ENCODE measurements around the gene PRKAG2.

Gene PRKAG2

DNA sequence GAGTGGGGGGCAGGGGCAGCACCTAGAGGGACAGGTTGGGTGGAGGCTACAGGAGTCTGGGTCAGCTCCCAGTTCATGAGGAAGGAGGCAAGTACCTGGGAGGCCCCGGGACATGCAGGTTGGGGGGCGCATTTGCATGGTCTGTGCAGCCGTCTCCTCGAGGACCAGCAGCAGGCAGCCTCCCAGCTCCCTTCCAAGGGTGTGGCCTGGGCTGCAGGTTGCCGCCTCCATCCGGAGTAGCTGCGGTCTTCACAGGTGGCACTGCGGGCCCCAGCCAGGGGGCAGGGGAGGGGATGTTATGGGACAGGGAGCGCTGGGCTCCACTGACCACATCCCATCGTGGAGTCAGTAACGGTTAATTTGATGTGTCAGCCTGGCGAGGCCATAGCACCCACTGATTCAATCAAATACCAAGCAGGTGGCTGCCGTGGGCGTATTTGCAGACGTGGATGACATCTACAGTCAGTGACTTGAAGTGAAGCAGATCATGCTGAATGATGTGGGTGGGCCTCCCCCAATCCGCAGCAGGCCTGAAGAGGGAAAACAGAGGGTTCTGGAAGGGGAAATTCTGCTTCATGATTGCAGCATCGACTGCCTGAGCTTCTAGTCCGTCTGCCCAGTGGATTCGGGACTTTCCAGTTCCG, 81.6 kb downstream of the PRKAG2 start:
- TF ChIP-seq, protein P1, sequence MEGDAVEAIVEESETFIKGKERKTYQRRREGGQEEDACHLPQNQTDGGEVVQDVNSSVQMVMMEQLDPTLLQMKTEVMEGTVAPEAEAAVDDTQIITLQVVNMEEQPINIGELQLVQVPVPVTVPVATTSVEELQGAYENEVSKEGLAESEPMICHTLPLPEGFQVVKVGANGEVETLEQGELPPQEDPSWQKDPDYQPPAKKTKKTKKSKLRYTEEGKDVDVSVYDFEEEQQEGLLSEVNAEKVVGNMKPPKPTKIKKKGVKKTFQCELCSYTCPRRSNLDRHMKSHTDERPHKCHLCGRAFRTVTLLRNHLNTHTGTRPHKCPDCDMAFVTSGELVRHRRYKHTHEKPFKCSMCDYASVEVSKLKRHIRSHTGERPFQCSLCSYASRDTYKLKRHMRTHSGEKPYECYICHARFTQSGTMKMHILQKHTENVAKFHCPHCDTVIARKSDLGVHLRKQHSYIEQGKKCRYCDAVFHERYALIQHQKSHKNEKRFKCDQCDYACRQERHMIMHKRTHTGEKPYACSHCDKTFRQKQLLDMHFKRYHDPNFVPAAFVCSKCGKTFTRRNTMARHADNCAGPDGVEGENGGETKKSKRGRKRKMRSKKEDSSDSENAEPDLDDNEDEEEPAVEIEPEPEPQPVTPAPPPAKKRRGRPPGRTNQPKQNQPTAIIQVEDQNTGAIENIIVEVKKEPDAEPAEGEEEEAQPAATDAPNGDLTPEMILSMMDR (IDR thresholded peaks at IDR 0.05): no peak

GRCh38 chr7:151794508-151795167, 82.3 kb downstream of the PRKAG2 start:
- TF ChIP-seq, protein P1 (IDR thresholded peaks at IDR 0.05): no peak

DNA sequence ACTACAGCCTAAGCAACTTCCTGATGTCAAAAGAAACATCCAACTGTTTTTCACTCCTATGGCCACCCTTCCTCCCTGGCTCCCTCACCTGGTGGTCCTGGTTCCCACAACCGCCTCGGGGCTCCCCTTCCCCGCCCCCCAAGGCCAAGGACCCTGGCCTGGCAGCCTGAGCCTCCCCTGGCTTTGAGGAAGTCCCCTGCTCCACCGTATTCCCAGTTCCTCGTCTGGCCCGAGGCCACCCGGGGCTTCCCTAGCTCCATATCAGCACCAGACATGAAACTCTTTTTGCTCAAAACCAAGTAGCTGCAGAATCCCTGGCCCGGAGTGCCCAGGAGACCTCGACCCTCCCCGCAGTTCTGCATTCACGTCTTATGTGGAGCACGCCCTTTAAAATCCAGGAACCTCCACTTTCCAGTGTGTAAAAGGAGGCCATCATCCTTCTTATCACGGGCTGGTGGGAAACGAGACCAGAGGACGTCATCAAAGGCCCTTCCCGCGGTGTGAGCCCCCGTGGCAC, 82.9 kb downstream of the PRKAG2 start:
- TF ChIP-seq, protein P1 (IDR thresholded peaks at IDR 0.05): no peak

DNA sequence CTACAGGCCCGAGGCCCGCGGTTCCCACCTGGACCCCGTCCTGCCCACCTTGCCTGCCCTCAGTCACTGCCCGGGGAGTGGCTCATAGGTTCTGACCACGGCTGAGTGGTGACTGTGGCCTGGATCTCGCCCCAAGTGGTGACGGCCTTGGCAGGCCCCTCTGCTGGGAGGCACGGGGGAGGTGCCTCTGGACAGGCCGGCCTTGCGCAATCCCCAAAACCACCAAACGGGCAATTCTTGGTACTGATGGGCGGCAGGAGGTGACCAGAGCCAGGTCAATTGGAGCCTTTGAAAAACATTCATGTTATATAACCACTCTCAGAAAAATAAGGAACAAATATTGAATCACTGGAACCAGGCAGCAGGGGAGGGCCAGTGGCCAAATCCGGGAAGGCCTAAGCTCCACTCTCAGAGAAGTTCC, 83.4 kb downstream of the PRKAG2 start:
- TF ChIP-seq, protein P1 (IDR thresholded peaks at IDR 0.05): no peak

DNA sequence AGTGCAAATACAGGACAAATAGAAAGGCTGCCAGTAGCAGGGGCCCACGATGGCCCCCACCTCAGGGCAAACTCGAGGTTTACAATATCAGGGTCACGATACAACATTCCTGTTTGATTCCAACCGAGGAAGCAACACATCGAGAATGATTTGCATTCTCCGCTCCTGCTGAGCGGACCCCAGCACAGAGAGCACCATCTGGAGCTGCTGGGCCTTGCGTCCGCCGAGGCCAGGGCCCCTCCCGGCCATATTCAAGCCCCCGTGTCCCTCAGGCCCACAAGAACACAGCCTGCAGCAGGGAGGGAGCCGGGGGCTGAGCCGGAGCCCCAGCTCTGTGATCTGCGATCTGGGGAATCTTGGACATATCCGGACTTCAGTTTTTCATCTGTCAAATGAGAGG, 84.3 kb downstream of the PRKAG2 start:
- TF ChIP-seq, protein P1 (IDR thresholded peaks at IDR 0.05): no peak

DNA sequence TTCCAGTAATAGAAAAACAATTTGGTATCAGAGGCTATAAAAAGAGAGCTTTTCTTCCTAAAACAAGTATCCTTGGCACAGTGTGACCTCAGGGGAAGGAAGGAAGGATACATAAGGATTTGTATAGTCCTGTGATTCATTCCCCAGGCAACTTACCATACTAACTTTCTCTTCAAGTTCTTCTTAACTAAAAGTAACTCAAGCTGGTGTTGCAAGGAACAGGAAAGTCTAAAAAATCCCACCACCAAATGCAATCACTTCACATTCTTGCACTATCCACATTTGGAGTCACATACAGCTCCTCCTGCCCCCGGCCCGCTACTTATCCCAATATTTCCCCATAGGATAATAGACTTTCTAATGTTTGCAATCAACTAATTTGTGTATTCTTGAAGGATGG, 84.8 kb downstream of the PRKAG2 start:
- TF ChIP-seq, protein P1 (IDR thresholded peaks at IDR 0.05): no peak

- TF ChIP-seq, protein P1 (IDR thresholded peaks at IDR 0.05): no peak
These were observed 85.9 kb downstream of the PRKAG2 start for GRCh38 chr7:151790830-151791620.

Data from LNCAP (cell line).